RKO (cell line): ENCODE results near the gene NIPAL4.

Experiments
- DNase-seq: peaks from one replicate; pipeline ENCODE4 v3.0.0-alpha.2; 2016; ENCODE audit warnings: low spot score

The NIPAL4 gene

DNA sequence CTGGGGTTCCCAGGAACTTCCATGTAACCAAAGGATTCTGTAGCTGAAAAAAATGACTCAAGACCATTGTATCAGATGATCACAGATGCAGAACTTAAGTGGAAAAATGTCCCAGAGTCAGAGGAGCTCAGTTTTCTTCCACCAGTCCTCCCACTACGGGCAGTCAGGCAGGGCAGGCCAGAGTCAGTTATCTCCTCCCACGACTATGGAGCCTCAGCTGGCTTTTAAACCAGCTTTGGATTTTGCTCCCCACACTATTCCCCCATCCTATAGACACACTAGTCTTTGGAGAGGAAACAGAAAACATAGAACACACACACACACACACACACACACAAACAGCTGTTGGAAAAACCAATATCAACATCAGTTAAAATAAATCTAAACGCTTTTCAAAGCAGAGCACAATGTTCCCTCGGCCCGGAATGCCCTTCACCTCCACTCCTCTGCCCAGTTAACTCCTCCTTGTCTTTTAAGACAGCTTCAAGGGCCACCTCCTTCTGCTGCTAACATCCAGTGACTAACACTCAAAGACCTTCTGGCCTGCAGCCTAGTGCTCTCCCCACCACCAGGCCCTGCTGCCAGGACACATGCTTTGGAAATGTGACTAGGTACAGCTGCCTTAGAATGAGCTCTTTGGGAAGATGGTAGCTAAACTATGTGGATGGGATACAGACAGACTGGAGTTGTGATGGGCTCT, 56.8 kb downstream of the NIPAL4 start:
- DNase-seq: no peak

DNA sequence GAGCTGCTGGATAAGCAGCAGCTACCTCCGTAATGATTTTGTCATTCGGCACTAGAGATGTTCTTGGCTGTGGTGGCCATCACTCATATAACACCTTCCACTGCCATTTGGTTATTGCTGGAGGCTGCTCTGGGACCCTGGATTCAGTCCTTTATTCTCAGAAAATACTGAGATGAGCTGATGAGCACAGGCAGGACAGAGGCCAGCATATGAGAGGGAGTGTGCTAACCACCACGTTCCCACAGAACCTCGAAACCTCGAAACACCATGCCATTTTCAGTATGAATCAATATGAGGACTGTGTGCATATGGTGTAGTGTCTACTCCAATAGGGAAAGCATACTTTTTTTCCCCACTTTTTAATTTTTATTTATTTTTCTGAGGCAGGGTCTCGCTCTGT, 59.0 kb downstream of the NIPAL4 start:
- DNase-seq: no peak

DNA sequence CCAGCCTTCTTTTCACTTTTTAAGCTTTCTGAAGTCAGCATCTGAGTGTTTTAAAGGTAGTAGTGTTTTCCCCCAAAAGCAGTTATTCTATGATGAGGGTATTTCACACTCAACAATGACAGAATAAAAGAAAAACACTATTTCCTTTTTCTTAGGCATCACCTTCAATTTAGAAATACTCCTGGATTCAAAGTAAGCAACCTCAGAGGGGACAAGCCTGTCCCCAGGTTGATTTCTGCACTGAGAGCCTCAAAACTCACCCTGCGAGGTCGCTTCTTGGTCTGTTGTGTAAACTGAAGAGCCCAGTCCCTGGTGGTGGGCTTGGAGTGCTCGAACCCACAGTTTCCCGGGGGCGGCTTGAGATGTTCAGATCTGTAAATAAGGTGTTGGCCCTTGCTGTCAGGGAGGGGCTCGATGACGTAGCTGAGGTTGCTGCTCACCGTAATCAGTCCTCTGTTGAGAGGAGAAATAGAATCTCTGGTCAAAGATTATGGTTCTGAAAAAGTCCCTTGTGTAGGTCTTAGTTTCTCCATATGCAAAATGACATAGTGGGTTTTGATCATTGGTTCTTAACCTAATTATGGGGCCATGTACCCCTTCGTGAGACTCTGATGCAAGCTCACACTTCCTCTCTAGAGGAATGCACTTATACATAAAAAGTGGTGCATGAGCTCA, 59.7 kb downstream of the NIPAL4 start:
- no peak for DNase-seq

DNA sequence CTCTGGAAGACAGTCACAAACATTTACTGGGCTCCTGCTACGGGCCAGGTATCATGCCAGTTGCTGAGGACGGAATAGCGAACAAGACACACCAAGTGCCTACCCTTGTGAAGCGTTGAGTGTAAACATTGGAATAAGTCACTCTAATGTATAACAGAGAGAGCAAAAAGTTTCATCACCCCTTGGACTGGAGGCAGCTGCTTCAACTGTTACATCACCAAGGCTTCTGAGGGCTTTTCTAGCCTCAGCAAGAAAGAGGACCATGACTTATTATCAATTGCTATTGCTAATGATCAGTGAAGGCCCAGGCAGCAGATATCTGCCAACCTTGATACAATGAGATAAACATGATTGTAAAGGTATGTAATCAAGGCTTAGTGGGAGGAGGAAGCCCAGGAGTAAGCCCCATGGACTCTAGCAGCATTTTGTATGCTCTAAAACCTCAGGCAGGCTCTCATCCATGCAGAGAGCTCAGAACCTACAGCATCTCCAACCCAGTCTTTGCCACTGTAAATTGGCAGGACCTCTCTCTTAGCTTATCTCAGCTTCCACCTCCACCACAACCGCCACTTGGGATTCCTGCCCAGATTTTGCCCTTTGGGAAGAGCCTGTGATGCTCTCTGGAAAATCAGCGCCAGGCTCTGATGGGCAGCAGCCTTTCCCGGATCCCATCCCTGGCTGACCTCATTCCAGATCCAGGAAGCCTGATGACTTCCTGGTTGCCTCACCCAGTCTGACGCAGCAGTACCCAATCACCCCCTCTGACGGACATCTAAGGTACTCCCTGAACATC, 61.1 kb downstream of the NIPAL4 start:
- DNase-seq: peak; percentile 8

DNA sequence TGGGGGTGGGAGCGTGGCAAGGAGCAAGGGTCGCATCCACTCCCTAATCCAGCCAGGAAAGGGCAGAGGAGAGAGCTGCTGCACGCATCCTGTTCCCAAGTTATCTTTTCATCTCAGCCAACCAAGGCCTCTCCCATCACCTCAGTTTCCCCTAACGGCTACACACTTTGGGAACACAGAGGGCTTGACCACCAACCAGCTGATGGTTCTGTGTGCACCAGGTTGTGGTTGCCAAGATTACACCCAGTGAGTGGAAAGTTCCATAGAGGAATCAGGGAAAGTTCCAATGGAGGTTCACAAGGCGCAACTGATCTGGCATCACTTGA, 61.7 kb downstream of the NIPAL4 start:
- DNase-seq: no peak

DNA sequence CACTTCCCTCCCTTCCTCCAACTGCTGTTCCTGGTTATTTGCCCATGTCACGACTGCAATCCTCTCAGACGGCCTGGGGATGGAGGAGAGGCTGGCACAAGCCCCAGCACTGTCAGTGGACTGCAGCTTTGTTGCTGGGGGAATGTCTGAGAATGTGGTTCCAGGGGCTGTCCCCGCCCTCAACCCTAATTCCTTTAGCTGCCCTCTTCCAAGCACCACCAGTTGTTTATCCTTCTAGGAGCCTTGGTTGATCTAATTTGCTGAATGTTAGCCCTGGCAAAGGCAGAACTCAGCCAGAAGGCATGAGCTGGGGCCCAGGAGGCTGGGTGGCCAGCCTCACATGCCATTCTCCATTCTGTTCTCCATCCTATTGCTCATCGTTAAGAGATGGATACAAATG, 64.0 kb downstream of the NIPAL4 start:
- DNase-seq: no peak
